ENCODE data around the gene SORCS2.

DNA sequence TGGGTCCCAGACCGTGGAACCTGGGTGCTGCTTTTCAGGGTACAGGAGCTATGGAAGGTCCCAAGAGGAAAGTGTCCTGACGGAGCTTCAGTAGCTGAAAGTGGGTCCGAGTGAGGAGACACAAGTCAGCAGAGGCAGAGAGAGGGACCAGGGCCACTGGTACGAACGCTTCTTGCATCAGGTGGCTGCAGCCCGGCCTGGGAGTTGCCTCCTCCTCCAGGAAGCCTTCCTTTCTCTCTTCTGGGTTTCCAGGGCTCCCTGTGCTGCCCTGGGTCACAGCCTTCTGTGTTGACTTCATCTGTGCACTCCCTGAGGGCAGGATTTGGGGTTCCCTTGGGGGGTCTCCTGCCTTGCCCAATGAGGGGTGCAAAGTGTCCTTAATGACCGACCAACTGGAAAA is 94.5 kb downstream of the SORCS2 start:
- TF ChIP-seq POLR2A (IDR thresholded peaks at IDR 0.05) (no peak), CTCF (IDR thresholded peaks at IDR 0.05) (no peak)

All from Peyer's patch (tissue), 4 donors.